Caco-2 (cell line): ENCODE measurements around the gene USO1. TPM values are rescaled to one million over a fixed set of nuclear protein-coding genes. Genes with fewer than 3 reads are reported as not detected.

Source experiments
- BruUV-seq: library from RNA; stranded (reverse); fragments of 400-500 nt; replicated peaks from 2 replicates; lab custom pipeline; 2021; lab: Mats Ljungman, UMichigan
- CTCF ChIA-PET: fragments of 300-600 bp; sonication (Branson Sonifier 250); formaldehyde crosslinking; loops from one replicate; lab custom pipeline; 2022; ENCODE audit warnings: antibody characterized with exemption; lab: Charles Lee
- POLR2A ChIA-PET: fragments of 300-600 bp; sonication (Branson Sonifier 250); formaldehyde crosslinking; loops from one replicate; lab custom pipeline; 2022; ENCODE audit warnings: antibody characterized with exemption; lab: Charles Lee
- DNase-seq, 2 experiments: peaks; one replicate each; pipeline versions ENCODE4 v3.0.0 to v3.0.0-alpha.2; 2020 to 2022
- H3K27me3 ChIP-seq: replicated peaks from 2 replicates; pipeline ENCODE4 v1.6.0; 2011; ENCODE audit warnings: low read length; ENCODE audit not compliant: control insufficient read depth, insufficient read depth
- H3K36me3 ChIP-seq: 2 replicates; pipeline ENCODE4 v1.5.1; 2011; ENCODE audit warnings: low read length; ENCODE audit not compliant: control insufficient read depth, insufficient read depth
- H3K4me1 ChIP-seq: fragments of 250-450 bp; sonication (Bioruptor Pico); 2 replicates; pipeline ENCODE4 v1.5.1; 2020; ENCODE audit warnings: mild to moderate bottlenecking
- H3K4me3 ChIP-seq: 2 replicates; pipeline ENCODE4 v1.5.1; 2011; ENCODE audit warnings: low read depth, mild to moderate bottlenecking, control low read depth, low read length
- H3K9me3 ChIP-seq: fragments of 250-450 bp; sonication (Bioruptor Pico); 2 replicates; pipeline ENCODE4 v1.5.1; 2020; ENCODE audit warnings: mild to moderate bottlenecking, moderate library complexity
- H3K27ac Mint-ChIP-seq: one replicate; pipeline ENCODE4 v1.8.0; 2022; ENCODE audit warnings: mixed read lengths; ENCODE audit not compliant: unreplicated experiment
- H3K27me3 Mint-ChIP-seq: one replicate; pipeline ENCODE4 v1.8.0; 2022; ENCODE audit warnings: mixed read lengths; ENCODE audit not compliant: insufficient read depth, unreplicated experiment
- H3K36me3 Mint-ChIP-seq: one replicate; pipeline ENCODE4 v1.8.0; 2022; ENCODE audit warnings: mild to moderate bottlenecking, mixed read lengths; ENCODE audit not compliant: insufficient read depth, unreplicated experiment
- H3K4me1 Mint-ChIP-seq: one replicate; pipeline ENCODE4 v1.8.0; 2022; ENCODE audit warnings: low read depth, mixed read lengths; ENCODE audit not compliant: unreplicated experiment
- H3K4me3 Mint-ChIP-seq: one replicate; pipeline ENCODE4 v1.8.0; 2022; ENCODE audit warnings: mild to moderate bottlenecking, moderate library complexity, mixed read lengths; ENCODE audit not compliant: unreplicated experiment
- H3K9me3 Mint-ChIP-seq: one replicate; pipeline ENCODE4 v1.8.0; 2022; ENCODE audit warnings: mixed read lengths; ENCODE audit not compliant: unreplicated experiment
- CTCF ChIP-seq, 2 experiments: fragments of 200-600 bp in 1 of 2; IDR thresholded peaks; 1 replicate in 1 of 2; 2 replicates in 1 of 2; pipeline versions ENCODE4 v1.5.1 to v1.8.0; 2011 to 2022; ENCODE audit warnings: antibody characterized with exemption in 1 of 2, control low read depth in 1 of 2, inconsistent platforms in 1 of 2, low read depth in 1 of 2, low read length in 1 of 2, mild to moderate bottlenecking in 1 of 2, moderate library complexity in 1 of 2; ENCODE audit not compliant: insufficient read depth in 1 of 2, severe bottlenecking in 1 of 2, unreplicated experiment in 1 of 2
- intact Hi-C: fragments of 100-400 bp; cut with micrococcal nuclease; formaldehyde crosslinking; loops from one replicate; pipeline ENCODE4 v1.10.0; 2022; ENCODE audit not compliant: unreplicated experiment
- total RNA-seq: library from RNA; stranded (reverse); gene quantifications from 2 replicates; pipeline ENCODE4 v1.2.3, GENCODE V29; 2022

Gene USO1
- total RNA-seq, 1 experiment from 2014 or later = 59.7 TPM

GRCh38 chr4:75834095-75834771, 109.9 kb downstream of the USO1 start:
- H3K4me3 Mint-ChIP-seq = no peak overlapping the region
- Histone ChIP-seq H3K4me3 (no peak overlapping the region), H3K9me3 (no peaks in the 10 kb centered on the region), H3K27me3 (no peaks in the 10 kb centered on the region), H3K36me3 (no peaks in the 10 kb centered on the region), H3K4me1 (peaks cover 7% of the 10 kb centered on the region)
- H3K27ac Mint-ChIP-seq = no peak overlapping the region
- H3K4me1 Mint-ChIP-seq = no peaks in the 10 kb centered on the region
- no peaks in the 10 kb centered on the region for H3K9me3 Mint-ChIP-seq
- TF ChIP-seq CTCF (IDR thresholded peaks at IDR 0.05; ENCODE audit: insufficient read depth in 1 of 2, low read depth in 1 of 2, low read length in 1 of 2, severe bottlenecking in 1 of 2, unreplicated experiment in 1 of 2) = no peak
- no peaks in the 10 kb centered on the region for H3K27me3 Mint-ChIP-seq
- H3K36me3 Mint-ChIP-seq = no peaks in the 10 kb centered on the region
- POLR2A ChIA-PET = no interaction called here
- no TSS peak for BruUV-seq
- intact Hi-C loops = no loop called here
- CTCF ChIA-PET = interaction anchor here (1.6 kb wide), 1 partner anchor 14 kb away, joined by 8 read pairs; no protein-coding TSS in a partner anchor
- no peak for DNase-seq

GRCh38 chr4:75834772-75835154, 110.4 kb downstream of the USO1 start:
- CTCF ChIA-PET = interaction anchor here (1.6 kb wide), 1 partner anchor 13 kb away, joined by 8 read pairs; no protein-coding TSS in a partner anchor
- no peaks in the 10 kb centered on the region for H3K9me3 ChIP-seq
- POLR2A ChIA-PET = no interaction called here
- no peak for DNase-seq
- no peak overlapping the region for H3K4me3 Mint-ChIP-seq
- BruUV-seq = no TSS peak
- peaks cover 7% of the 10 kb centered on the region for H3K4me1 ChIP-seq
- H3K9me3 Mint-ChIP-seq = no peaks in the 10 kb centered on the region
- H3K27ac Mint-ChIP-seq = no peak overlapping the region
- TF ChIP-seq CTCF (IDR thresholded peaks at IDR 0.05; ENCODE audit: insufficient read depth in 1 of 2, low read depth in 1 of 2, low read length in 1 of 2, severe bottlenecking in 1 of 2, unreplicated experiment in 1 of 2) = no peak
- H3K36me3 ChIP-seq = no peaks in the 10 kb centered on the region
- H3K4me1 Mint-ChIP-seq = no peaks in the 10 kb centered on the region
- H3K4me3 ChIP-seq = no peak overlapping the region
- H3K36me3 Mint-ChIP-seq = no peaks in the 10 kb centered on the region
- intact Hi-C loops = no loop called here
- no peaks in the 10 kb centered on the region for H3K27me3 Mint-ChIP-seq
- no peaks in the 10 kb centered on the region for H3K27me3 ChIP-seq

GRCh38 chr4:75841641-75842520, 117.5 kb downstream of the USO1 start:
- Mint-ChIP-seq H3K4me3 (peak overlapping the region; percentile 19), H3K9me3 (no peaks in the 10 kb centered on the region), H3K27ac (peak overlapping the region; percentile 88), H3K36me3 (peaks cover 5% of the 10 kb centered on the region), H3K4me1 (peaks cover 20% of the 10 kb centered on the region), H3K27me3 (no peaks in the 10 kb centered on the region)
- TF ChIP-seq CTCF (IDR thresholded peaks at IDR 0.05; ENCODE audit: insufficient read depth in 1 of 2, low read depth in 1 of 2, low read length in 1 of 2, severe bottlenecking in 1 of 2, unreplicated experiment in 1 of 2) = no peak
- intact Hi-C loops = no loop called here
- Histone ChIP-seq H3K27me3 (no peaks in the 10 kb centered on the region), H3K4me1 (peaks cover 48% of the 10 kb centered on the region), H3K36me3 (no peaks in the 10 kb centered on the region), H3K9me3 (no peaks in the 10 kb centered on the region), H3K4me3 (no peak overlapping the region)
- peak in 1 of 2 experiments; percentile 54 for DNase-seq
- ChIA-PET POLR2A (no interaction called here), CTCF (interaction anchor here (0.6 kb wide), 1 partner anchor 480 kb away, joined by 3 read pairs; no protein-coding TSS in a partner anchor)
- TSS peak; percentile 76 for BruUV-seq
